NB4 (cell line): ENCODE measurements around the gene CRADD.

Experiments used
- DNase-seq: peaks from one replicate; pipeline ENCODE4 v3.0.0; 2010; ENCODE audit warnings: low read depth
- H3K4me3 ChIP-seq: one replicate; pipeline ENCODE4 v1.5.1; 2011; ENCODE audit warnings: mild to moderate bottlenecking, low read depth, low read length, moderate library complexity
- CTCF ChIP-seq: IDR thresholded peaks from one replicate; pipeline ENCODE4 v1.5.1; 2012; ENCODE audit warnings: low read depth, low read length
- MAX ChIP-seq: IDR thresholded peaks from 2 replicates; pipeline ENCODE4 v1.6.1; 2011; ENCODE audit warnings: low read depth, low read length
- MYC ChIP-seq: IDR thresholded peaks from 2 replicates; pipeline ENCODE4 v1.6.1; 2011; ENCODE audit warnings: low read depth, low read length
- POLR2A ChIP-seq: IDR thresholded peaks from 2 replicates; pipeline ENCODE4 v1.6.1; 2011; ENCODE audit warnings: mild to moderate bottlenecking; ENCODE audit not compliant: insufficient read length; ENCODE audit errors: extremely low read depth

CRADD gene

GRCh38 chr12:93736640-93737178, 59.5 kb downstream of the CRADD start:
- H3K4me3 ChIP-seq: no peak overlapping the region
- TF ChIP-seq MYC (no peak), POLR2A (no peak), MAX (no peak), CTCF (no peak)
- DNase-seq: no peak

GRCh38 chr12:93737457-93738198, 60.5 kb downstream of the CRADD start:
- no peak overlapping the region for H3K4me3 ChIP-seq
- TF ChIP-seq POLR2A: no peak
- TF ChIP-seq MYC: no peak
- no peak for TF ChIP-seq MAX
- no peak for TF ChIP-seq CTCF
- no peak for DNase-seq

- TF ChIP-seq CTCF: no peak
- TF ChIP-seq MYC: no peak
- TF ChIP-seq POLR2A: no peak
- DNase-seq: no peak
- H3K4me3 ChIP-seq: no peak overlapping the region
These were observed 61.3 kb downstream of the CRADD start for GRCh38 chr12:93738199-93739058.

- TF ChIP-seq CTCF: no peak
- TF ChIP-seq MAX: no peak
- no peak for TF ChIP-seq POLR2A
- TF ChIP-seq MYC: no peak
- DNase-seq: no peak
- H3K4me3 ChIP-seq: no peak overlapping the region
These were observed 63.6 kb downstream of the CRADD start for GRCh38 chr12:93740751-93741150.

GRCh38 chr12:93741659-93742109, 64.5 kb downstream of the CRADD start:
- H3K4me3 ChIP-seq: peak overlapping the region; percentile 58
- DNase-seq: no peak

More at GRCh38 chr12:93741659-93742109, 64.5 kb downstream of the CRADD start:
- no peak for TF ChIP-seq CTCF
- no peak for TF ChIP-seq MYC
- TF ChIP-seq MAX: no peak
- no peak for TF ChIP-seq POLR2A
